ENCODE measurements around the gene CC2D2A. TPM values are rescaled to one million over a fixed set of nuclear protein-coding genes. Genes with fewer than 3 reads are reported as not detected.
A peak's percentile ranks its signal among the peaks of the same experiment; 100 is the strongest.

CC2D2A gene
- total RNA-seq, result 10 to 100 TPM in 1 of 3 donors, 1 to 10 TPM in 2; 6.3 to 39.1 (median 7.6) TPM
- long read RNA-seq, donor 1, partial matches to known transcripts, result 9 of 31 reads
- long read RNA-seq, donor 1, other reads (novel, unspliced or antisense), result 15 of 31 reads
- long read RNA-seq, donor 2, partial matches to known transcripts, result 1 of 3 reads
- long read RNA-seq, donor 2, other reads (novel, unspliced or antisense), result 1 of 3 reads

DNA sequence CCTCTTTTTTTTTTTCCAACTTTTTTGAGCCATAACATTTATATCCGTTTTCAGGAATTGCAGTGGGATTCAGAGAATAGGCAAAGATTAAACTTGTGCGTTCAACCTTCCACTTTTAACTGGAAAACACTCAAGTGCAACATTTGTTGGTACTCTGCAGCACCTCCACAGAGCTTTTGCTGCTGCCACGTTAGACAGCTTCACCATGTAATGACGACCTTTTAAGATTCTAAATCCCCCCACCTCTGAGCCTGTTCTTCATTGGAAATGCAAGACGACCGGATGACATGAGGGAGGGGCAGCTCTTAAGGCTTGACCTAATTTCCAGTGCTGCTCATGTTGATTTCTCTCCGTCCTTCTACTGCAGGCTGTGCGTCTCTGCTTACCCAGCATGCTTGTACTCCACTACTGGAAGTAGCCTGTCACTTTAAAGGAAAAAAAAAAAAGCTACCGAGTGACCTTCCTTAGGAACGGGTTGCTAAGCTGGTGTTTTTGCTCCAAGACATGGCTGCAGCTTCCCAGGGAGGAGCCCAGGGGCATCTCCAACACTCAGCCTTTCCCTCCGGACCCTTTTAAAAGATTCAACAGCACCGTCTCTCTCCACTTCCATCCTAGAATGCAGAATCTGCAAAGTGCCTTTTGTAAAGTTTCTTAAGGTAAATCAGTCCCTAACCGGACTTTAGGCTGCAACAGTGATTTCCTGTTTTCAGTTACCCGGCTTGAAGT is at the start of gene CC2D2A:
Gene CC2D2A, plus strand, starts transcription at position 481 of the 726 bp plus-strand sequence. CDS start 6,051 bp downstream, outside the sequence.
- Histone ChIP-seq H3K4me1 (ENCODE audit: low read depth) (no peaks in the 10 kb centered on the region), H3K4me3 (no peak within 1 kb of the TSS), H3K36me3 (ENCODE audit: low read depth) (no peaks in the 10 kb centered on the region), H3K9me3 (no peaks in the 10 kb centered on the region)
- ATAC-seq (peak; percentile 94), DNase-seq (peak in 1 of 3 donors; percentile 44)
- intact Hi-C loops (cut with DNase I, micrococcal nuclease), result loop anchor here in 1 of 2 donors (10.0 kb wide), 1 partner anchor 185 kb away; the partner anchor contains the start of gene FBXL5
- no peak for TF ChIP-seq CTCF (IDR thresholded peaks at IDR 0.05)

DNA sequence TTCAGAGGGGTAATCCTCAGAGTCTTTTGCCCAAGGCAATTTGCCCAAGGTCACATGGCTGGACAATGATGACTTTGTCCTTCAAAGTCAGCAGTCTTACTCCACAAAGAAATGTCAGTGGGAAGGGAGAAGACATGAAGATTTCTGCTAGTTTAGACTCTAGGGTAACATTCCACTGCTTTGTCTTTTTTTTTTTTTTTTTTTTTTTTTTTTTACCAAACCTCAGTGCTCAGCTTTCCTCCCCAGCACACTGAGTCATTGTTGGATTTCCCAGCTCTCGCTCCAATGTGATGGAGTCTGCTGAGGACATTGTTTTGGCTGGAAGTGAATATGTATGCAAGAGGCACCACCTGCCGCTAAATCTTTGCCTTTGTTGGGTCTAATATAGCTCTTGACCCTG is 49.0 kb upstream of the CC2D2A start:
- no peak for TF ChIP-seq CTCF (IDR thresholded peaks at IDR 0.05)
- Histone ChIP-seq H3K4me1 (ENCODE audit: low read depth) (no peaks in the 10 kb centered on the region), H3K4me3 (no peak overlapping the region), H3K9me3 (no peaks in the 10 kb centered on the region), H3K36me3 (ENCODE audit: low read depth) (no peaks in the 10 kb centered on the region)
- ATAC-seq (no peak), DNase-seq (no peak)
- intact Hi-C loops (cut with DNase I, micrococcal nuclease), result no loop called here

DNA sequence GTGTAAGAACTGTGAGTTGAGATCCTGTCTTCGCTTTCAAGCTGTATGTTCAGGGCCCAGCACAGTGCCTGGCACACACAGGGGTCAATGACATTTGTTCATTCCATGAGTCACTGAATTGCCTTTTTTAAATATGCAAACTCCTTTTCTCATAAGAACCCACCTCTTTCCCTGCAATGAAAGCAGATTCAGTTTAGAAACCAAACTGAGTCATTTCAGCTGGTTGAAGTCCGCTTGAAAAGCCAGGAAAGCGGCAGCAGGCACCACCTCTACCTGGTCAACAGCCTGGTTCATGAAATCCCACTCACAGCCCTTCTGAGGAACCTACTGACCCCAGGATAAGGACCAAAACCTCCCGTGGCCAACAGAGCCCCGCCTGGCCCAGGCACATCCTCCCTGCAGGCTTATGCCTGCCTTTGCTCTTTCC is 46.4 kb upstream of the CC2D2A start:
- DNase-seq (no peak), ATAC-seq (no peak)
- intact Hi-C loops (cut with DNase I, micrococcal nuclease), result no loop called here
- TF ChIP-seq CTCF (IDR thresholded peaks at IDR 0.05), result no peak
- Histone ChIP-seq H3K4me3 (no peak overlapping the region), H3K4me1 (ENCODE audit: low read depth) (no peaks in the 10 kb centered on the region), H3K9me3 (no peaks in the 10 kb centered on the region), H3K36me3 (ENCODE audit: low read depth) (no peaks in the 10 kb centered on the region)

DNA sequence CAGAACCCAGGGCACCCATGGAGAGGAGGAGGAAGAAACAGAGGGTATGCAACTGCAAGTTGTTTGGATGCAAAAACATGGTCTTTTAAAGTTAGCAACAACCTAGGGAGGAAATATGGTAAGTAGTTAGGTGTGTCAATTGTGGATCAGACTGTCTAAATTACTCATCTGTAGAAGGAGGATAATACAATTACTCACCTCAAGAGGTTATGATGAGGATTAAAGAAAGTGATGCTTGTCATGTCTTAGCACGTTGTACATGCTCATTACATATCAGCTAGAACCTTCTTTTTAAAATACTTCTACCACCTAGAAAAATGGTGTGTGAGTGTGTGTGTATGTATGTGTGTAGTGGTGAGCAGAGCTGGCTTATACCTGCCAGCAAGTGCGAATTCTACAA is 44.2 kb upstream of the CC2D2A start:
- no peak for DNase-seq
- no peaks in the 10 kb centered on the region for H3K4me1 ChIP-seq (ENCODE audit: low read depth)
- TF ChIP-seq CTCF (IDR thresholded peaks at IDR 0.05), result no peak
- no peaks in the 10 kb centered on the region for H3K36me3 ChIP-seq (ENCODE audit: low read depth)
- ATAC-seq, result no peak
- H3K9me3 ChIP-seq, result no peaks in the 10 kb centered on the region
- H3K4me3 ChIP-seq, result no peak overlapping the region
- intact Hi-C loops (cut with DNase I, micrococcal nuclease), result no loop called here

DNA sequence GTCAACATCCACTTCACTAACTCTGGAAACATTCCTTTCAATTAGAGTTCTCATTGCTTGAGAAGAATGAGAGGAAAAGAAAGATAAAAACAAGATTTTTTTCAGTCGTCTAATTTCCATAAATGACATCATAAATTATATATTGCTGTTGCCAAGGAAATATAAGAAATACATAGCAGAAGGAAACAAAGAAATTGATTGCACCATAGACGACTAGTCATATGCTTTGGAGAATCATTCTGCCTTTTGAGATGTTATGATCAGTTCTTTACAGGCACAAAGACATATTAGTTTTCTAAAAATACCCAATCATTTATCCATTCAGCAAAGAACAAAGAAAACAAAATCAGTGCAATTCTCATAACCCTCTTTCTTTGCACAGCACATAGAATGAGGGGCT is 42.5 kb upstream of the CC2D2A start:
- H3K4me3 ChIP-seq, result no peak overlapping the region
- no peak for ATAC-seq
- H3K36me3 ChIP-seq (ENCODE audit: low read depth), result no peaks in the 10 kb centered on the region
- no peak for DNase-seq
- H3K9me3 ChIP-seq, result no peaks in the 10 kb centered on the region
- no peak for TF ChIP-seq CTCF (IDR thresholded peaks at IDR 0.05)
- H3K4me1 ChIP-seq (ENCODE audit: low read depth), result no peaks in the 10 kb centered on the region
- intact Hi-C loops (cut with DNase I, micrococcal nuclease), result no loop called here
